Measurements from ENCODE around the gene PLA2G2E. TPM values are rescaled to one million over a fixed set of nuclear protein-coding genes. Genes with fewer than 3 reads are reported as not detected.

Gene PLA2G2E
- total and polyA plus RNA-seq, 2 donors from 2014 or later, result not detected

GRCh38 chr1:19925342-19926070, 2.1 kb upstream of the PLA2G2E start:
- no peak for FAIRE-seq
- DNase-seq, result no peak
- no peak overlapping the region for H3K9ac ChIP-seq (ENCODE audit: low read length in 3 of 3)
- H3K4me1 ChIP-seq (ENCODE audit: control insufficient read depth in 2 of 3, insufficient read depth in 2 of 3, low read depth in 1 of 3, low read length in 3 of 3), result no peaks in the 10 kb centered on the region
- H3K36me3 ChIP-seq (ENCODE audit: control insufficient read depth in 2 of 3, insufficient read depth in 3 of 3, low read length in 3 of 3), result no peaks in the 10 kb centered on the region
- no peak overlapping the region for H3K4me3 ChIP-seq (ENCODE audit: low read length in 3 of 3)
- peaks cover 0 to under 1% (median 0%) of the 10 kb centered on the region in 3 donors for H3K9me3 ChIP-seq (ENCODE audit: control insufficient read depth in 2 of 3, insufficient read depth in 1 of 3, low read length in 3 of 3)
- H3K27ac ChIP-seq (ENCODE audit: low read depth in 2 of 2, low read length in 2 of 2), result no peak overlapping the region
- no peak for TF ChIP-seq CTCF (IDR thresholded peaks at IDR 0.05; ENCODE audit: borderline replicate concordance, extremely low read depth, insufficient read depth)
- no peaks in the 10 kb centered on the region for H3K27me3 ChIP-seq (ENCODE audit: control insufficient read depth, insufficient read depth, low read length)
- intact Hi-C loops (cut with DNase I), result no loop called here

- intact Hi-C loops (cut with DNase I), result no loop called here
- no peak for FAIRE-seq
Measured at GRCh38 chr1:19923953-19924346, 533 bp upstream of the PLA2G2E start.

GRCh38 chr1:19922015-19922688, 1.3 kb downstream of the PLA2G2E start:
- Histone ChIP-seq H3K36me3 (ENCODE audit: control insufficient read depth in 2 of 3, insufficient read depth in 3 of 3, low read length in 3 of 3) (no peaks in the 10 kb centered on the region), H3K4me1 (ENCODE audit: control insufficient read depth in 2 of 3, insufficient read depth in 2 of 3, low read depth in 1 of 3, low read length in 3 of 3) (peaks cover 0 to 2% (median 0%) of the 10 kb centered on the region in 3 donors), H3K27ac (ENCODE audit: low read depth in 2 of 2, low read length in 2 of 2) (no peak overlapping the region), H3K9ac (ENCODE audit: low read length in 3 of 3) (no peak overlapping the region), H3K27me3 (ENCODE audit: control insufficient read depth, insufficient read depth, low read length) (no peaks in the 10 kb centered on the region), H3K4me3 (ENCODE audit: low read length in 3 of 3) (no peak overlapping the region), H3K9me3 (ENCODE audit: control insufficient read depth in 2 of 3, insufficient read depth in 1 of 3, low read length in 3 of 3) (no peaks in the 10 kb centered on the region)
- no peak for DNase-seq
- intact Hi-C loops (cut with DNase I), result no loop called here
- no peak for FAIRE-seq
- no peak for TF ChIP-seq CTCF (IDR thresholded peaks at IDR 0.05; ENCODE audit: borderline replicate concordance, extremely low read depth, insufficient read depth)

More at GRCh38 chr1:19923953-19924346, 533 bp upstream of the PLA2G2E start:
- no peak overlapping the region for H3K9ac ChIP-seq (ENCODE audit: low read length in 3 of 3)
- no peaks in the 10 kb centered on the region for H3K27me3 ChIP-seq (ENCODE audit: control insufficient read depth, insufficient read depth, low read length)
- no peak overlapping the region for H3K27ac ChIP-seq (ENCODE audit: low read depth in 2 of 2, low read length in 2 of 2)
- no peaks in the 10 kb centered on the region for H3K36me3 ChIP-seq (ENCODE audit: control insufficient read depth in 2 of 3, insufficient read depth in 3 of 3, low read length in 3 of 3)
- no peaks in the 10 kb centered on the region for H3K4me1 ChIP-seq (ENCODE audit: control insufficient read depth in 2 of 3, insufficient read depth in 2 of 3, low read depth in 1 of 3, low read length in 3 of 3)
- no peak overlapping the region for H3K4me3 ChIP-seq (ENCODE audit: low read length in 3 of 3)
- TF ChIP-seq CTCF (IDR thresholded peaks at IDR 0.05; ENCODE audit: borderline replicate concordance, extremely low read depth, insufficient read depth), result no peak
- no peaks in the 10 kb centered on the region for H3K9me3 ChIP-seq (ENCODE audit: control insufficient read depth in 2 of 3, insufficient read depth in 1 of 3, low read length in 3 of 3)
- peak in 1 of 5 donors; percentile 70 for DNase-seq

All from kidney (tissue), 14 donors.